Measurements from ENCODE around the gene TGM6.
A peak's percentile ranks its signal among the peaks of the same experiment; 100 is the strongest.
"Not testable (repeated sequence)": the region's sequence is repeated elsewhere in the genome, so short reads cannot be mapped to it uniquely, and the experiment has no call there.

The TGM6 gene

DNA sequence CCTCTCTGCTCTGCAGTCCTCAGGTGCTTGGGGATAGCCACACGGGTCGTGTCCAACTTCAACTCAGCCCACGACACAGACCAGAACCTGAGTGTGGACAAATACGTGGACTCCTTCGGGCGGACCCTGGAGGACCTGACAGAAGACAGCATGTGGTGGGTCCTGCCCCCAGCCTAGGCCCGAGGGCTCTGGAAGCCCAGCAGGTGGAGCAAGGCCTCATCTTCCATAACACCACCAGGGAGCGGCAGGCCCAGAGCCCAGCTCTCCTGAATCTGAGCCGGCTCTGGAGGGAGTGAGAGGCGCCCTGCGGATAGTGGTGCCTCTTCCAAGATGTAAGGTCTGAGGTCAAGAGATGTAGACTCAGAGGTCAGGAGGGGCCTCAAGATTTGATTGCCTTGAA, 19.6 kb downstream of the TGM6 start:
- DNase-seq (ENCODE audit: low read depth) = no peak
- TF ChIP-seq, protein P1, sequence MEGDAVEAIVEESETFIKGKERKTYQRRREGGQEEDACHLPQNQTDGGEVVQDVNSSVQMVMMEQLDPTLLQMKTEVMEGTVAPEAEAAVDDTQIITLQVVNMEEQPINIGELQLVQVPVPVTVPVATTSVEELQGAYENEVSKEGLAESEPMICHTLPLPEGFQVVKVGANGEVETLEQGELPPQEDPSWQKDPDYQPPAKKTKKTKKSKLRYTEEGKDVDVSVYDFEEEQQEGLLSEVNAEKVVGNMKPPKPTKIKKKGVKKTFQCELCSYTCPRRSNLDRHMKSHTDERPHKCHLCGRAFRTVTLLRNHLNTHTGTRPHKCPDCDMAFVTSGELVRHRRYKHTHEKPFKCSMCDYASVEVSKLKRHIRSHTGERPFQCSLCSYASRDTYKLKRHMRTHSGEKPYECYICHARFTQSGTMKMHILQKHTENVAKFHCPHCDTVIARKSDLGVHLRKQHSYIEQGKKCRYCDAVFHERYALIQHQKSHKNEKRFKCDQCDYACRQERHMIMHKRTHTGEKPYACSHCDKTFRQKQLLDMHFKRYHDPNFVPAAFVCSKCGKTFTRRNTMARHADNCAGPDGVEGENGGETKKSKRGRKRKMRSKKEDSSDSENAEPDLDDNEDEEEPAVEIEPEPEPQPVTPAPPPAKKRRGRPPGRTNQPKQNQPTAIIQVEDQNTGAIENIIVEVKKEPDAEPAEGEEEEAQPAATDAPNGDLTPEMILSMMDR (IDR thresholded peaks at IDR 0.05; ENCODE audit: low read depth, low read length, missing control alignments) = no peak
- H3K4me3 ChIP-seq (ENCODE audit: low read depth, low read length) = no peak overlapping the region

DNA sequence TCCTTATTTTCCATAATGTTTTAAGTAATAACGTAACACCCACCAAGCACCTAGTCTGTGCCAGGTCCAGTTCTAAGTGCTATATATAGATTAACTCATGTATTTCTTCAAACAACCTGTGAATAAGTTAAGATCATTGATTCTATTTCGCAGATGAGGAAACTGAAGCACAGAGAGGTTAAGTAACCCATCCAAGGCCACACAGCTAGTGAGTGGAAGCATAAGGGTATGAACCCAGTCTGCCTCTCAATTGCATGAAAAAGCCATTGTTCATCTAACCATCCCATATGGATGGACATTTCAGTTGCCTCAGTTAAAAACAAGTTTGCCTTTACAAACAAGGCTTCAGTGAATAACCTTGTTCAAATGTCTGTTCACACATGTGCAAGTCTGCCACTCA, 20.8 kb downstream of the TGM6 start:
- DNase-seq (ENCODE audit: low read depth) = no peak
- no peak overlapping the region for H3K4me3 ChIP-seq (ENCODE audit: low read depth, low read length)
- TF ChIP-seq, protein P1 (IDR thresholded peaks at IDR 0.05; ENCODE audit: low read depth, low read length, missing control alignments) = no peak

- H3K4me3 ChIP-seq (ENCODE audit: low read depth, low read length) = no peak overlapping the region
- no peak for DNase-seq (ENCODE audit: low read depth)
- TF ChIP-seq, protein P1 (IDR thresholded peaks at IDR 0.05; ENCODE audit: low read depth, low read length, missing control alignments) = peak; percentile 28
These were observed 21.7 kb downstream of the TGM6 start for GRCh38 chr20:2402271-2402980.

DNA sequence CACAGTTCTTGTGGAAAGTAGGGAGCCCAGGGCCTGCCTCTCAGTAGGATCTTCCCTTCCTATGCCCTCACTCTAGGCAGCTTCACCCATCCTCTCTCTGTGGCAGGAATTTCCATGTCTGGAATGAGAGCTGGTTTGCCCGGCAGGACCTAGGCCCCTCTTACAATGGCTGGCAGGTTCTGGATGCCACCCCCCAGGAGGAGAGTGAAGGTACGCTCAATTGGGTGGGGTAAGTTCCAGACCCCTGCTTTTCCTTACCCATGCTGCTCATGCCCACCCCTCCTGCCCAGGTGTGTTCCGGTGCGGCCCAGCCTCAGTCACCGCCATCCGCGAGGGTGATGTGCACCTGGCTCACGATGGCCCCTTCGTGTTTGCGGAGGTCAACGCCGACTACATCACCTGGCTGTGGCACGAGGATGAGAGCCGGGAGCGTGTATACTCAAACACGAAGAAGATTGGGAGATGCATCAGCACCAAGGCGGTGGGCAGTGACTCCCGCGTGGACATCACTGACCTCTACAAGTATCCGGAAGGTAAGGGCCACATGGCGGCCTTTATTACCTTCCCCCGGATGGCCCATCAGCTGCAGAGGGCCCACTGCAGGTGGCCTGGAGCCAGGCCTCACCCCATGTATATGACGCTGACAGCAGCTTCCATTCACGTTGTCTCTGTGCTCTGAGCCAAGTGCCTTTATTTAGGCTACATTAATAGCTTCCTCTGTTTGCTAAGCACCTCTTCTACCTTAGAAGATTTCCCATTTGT, 22.8 kb downstream of the TGM6 start:
- no peak for DNase-seq (ENCODE audit: low read depth)
- H3K4me3 ChIP-seq (ENCODE audit: low read depth, low read length) = no peak overlapping the region
- TF ChIP-seq, protein P1 (IDR thresholded peaks at IDR 0.05; ENCODE audit: low read depth, low read length, missing control alignments) = no peak

DNA sequence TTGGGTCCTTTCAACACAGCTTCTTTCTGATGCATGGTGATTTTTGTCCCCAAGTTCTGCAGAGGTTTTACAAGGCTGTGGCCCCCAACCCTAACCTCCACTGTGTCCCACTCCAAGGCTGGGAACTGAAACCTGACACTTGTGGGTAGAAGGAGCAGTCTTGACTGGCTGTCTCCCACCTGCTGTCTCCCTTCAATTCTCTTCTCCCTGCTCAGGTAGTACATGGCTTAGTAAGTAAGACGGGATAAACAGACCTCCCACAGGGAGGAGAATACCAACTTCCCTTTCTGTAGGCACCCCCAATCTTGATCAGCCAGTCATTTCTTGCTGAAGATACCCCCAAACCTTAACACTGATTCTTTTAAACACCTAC, 25.0 kb downstream of the TGM6 start:
- TF ChIP-seq, protein P1 (IDR thresholded peaks at IDR 0.05; ENCODE audit: low read depth, low read length, missing control alignments) = no peak
- H3K4me3 ChIP-seq (ENCODE audit: low read depth, low read length) = no peak overlapping the region
- DNase-seq (ENCODE audit: low read depth) = no peak

GRCh38 chr20:2407355-2407754, 26.7 kb downstream of the TGM6 start:
- not testable (repeated sequence) for H3K4me3 ChIP-seq (ENCODE audit: low read depth, low read length); DNase-seq (ENCODE audit: low read depth)

GRCh38 chr20:2408111-2408510, 27.4 kb downstream of the TGM6 start:
- TF ChIP-seq, protein P1 (IDR thresholded peaks at IDR 0.05; ENCODE audit: low read depth, low read length, missing control alignments) = no peak

More at GRCh38 chr20:2408111-2408510, 27.4 kb downstream of the TGM6 start:
- H3K4me3 ChIP-seq (ENCODE audit: low read depth, low read length) = no peak overlapping the region
- DNase-seq (ENCODE audit: low read depth) = no peak
